HepG2 (cell line): ENCODE results near the gene RGS19. TPM values are rescaled to one million over a fixed set of nuclear protein-coding genes. Genes with fewer than 3 reads are reported as not detected.

Experiments
- ARID5B ChIP-seq: IDR thresholded peaks from 2 replicates; pipeline ENCODE4 v1.4.0; 2020; ENCODE audit warnings: mild to moderate bottlenecking, missing genetic modification reagents
- ARNT2 ChIP-seq: sonication (generic); formaldehyde crosslinking; IDR thresholded peaks from 2 replicates; pipeline ENCODE4 v1.8.0; 2022; ENCODE audit warnings: mild to moderate bottlenecking, low read depth, missing genetic modification reagents, moderate library complexity
- ATAD3A ChIP-seq: sonication (generic); formaldehyde crosslinking; IDR thresholded peaks from 2 replicates; pipeline ENCODE4 v1.4.0; 2020; ENCODE audit warnings: missing genetic modification reagents
- GATAD1 ChIP-seq: IDR thresholded peaks from 2 replicates; pipeline ENCODE4 v1.6.1; 2016; ENCODE audit warnings: missing genetic modification reagents, missing compliant biosample characterization
- KDM1A ChIP-seq: IDR thresholded peaks from 2 replicates; pipeline ENCODE4 v1.6.1; 2016; ENCODE audit warnings: missing compliant biosample characterization
- KDM5B ChIP-seq: sonication (generic); formaldehyde crosslinking; IDR thresholded peaks from 2 replicates; pipeline ENCODE4 v1.4.0; 2020; ENCODE audit warnings: missing genetic modification reagents, mild to moderate bottlenecking, borderline replicate concordance
- KMT2B ChIP-seq: IDR thresholded peaks from 2 replicates; pipeline ENCODE4 v1.6.1; 2016; ENCODE audit warnings: missing genetic modification reagents, missing compliant biosample characterization
- MAX ChIP-seq: IDR thresholded peaks from 2 replicates; pipeline ENCODE4 v1.6.1; 2012; ENCODE audit warnings: inconsistent platforms
- NRL ChIP-seq: sonication (generic); formaldehyde crosslinking; IDR thresholded peaks from 2 replicates; pipeline ENCODE4 v1.5.0; 2020; ENCODE audit warnings: missing genetic modification reagents, mild to moderate bottlenecking, moderate library complexity, borderline replicate concordance
- PCBP1 ChIP-seq: fragments of 200-400 bp; formaldehyde crosslinking; IDR thresholded peaks from 2 replicates; pipeline ENCODE4 v1.6.1; 2017; ENCODE audit warnings: mild to moderate bottlenecking, low read depth, low read length, borderline replicate concordance
- SAP130 ChIP-seq: IDR thresholded peaks from 2 replicates; pipeline ENCODE4 v1.6.1; 2016; ENCODE audit warnings: low read depth
- THAP7 ChIP-seq: sonication (generic); formaldehyde crosslinking; IDR thresholded peaks from 2 replicates; pipeline ENCODE4 v1.8.1; 2023; ENCODE audit warnings: mild to moderate bottlenecking, missing genetic modification reagents
- ZFP36 ChIP-seq: fragments of 150-350 bp; IDR thresholded peaks from 2 replicates; pipeline ENCODE4 v1.6.1; 2018; ENCODE audit warnings: borderline replicate concordance, low read length, low read depth; ENCODE audit not compliant: partially characterized antibody
- ZFP62 ChIP-seq: sonication (generic); formaldehyde crosslinking; IDR thresholded peaks from 2 replicates; pipeline ENCODE4 v1.4.0; 2020; ENCODE audit warnings: missing genetic modification reagents
- ZFP91 ChIP-seq: sonication (generic); formaldehyde crosslinking; IDR thresholded peaks from 2 replicates; pipeline ENCODE4 v1.9.0; 2022; ENCODE audit warnings: missing genetic modification reagents, mild to moderate bottlenecking, borderline replicate concordance
- ZMYM4 ChIP-seq: sonication (generic); formaldehyde crosslinking; IDR thresholded peaks from 2 replicates; pipeline ENCODE4 v1.8.1; 2023; ENCODE audit warnings: mild to moderate bottlenecking, missing genetic modification reagents
- ZNF205 ChIP-seq: IDR thresholded peaks from 2 replicates; pipeline ENCODE4 v1.6.1; 2018; ENCODE audit warnings: missing biosample characterization, missing genetic modification reagents
- ZNF263 ChIP-seq: sonication (generic); formaldehyde crosslinking; IDR thresholded peaks from 2 replicates; pipeline ENCODE4 v1.4.0; 2020; ENCODE audit warnings: missing genetic modification reagents
- ZNF274 ChIP-seq: sonication (generic); formaldehyde crosslinking; IDR thresholded peaks from 2 replicates; pipeline ENCODE4 v1.5.1; 2020; ENCODE audit warnings: mild to moderate bottlenecking, missing genetic modification reagents
- ZNF292 ChIP-seq: sonication (generic); formaldehyde crosslinking; IDR thresholded peaks from 2 replicates; pipeline ENCODE4 v1.8.1; 2022; ENCODE audit warnings: mild to moderate bottlenecking, low read depth, missing genetic modification reagents, borderline replicate concordance
- ZNF563 ChIP-seq: sonication (generic); formaldehyde crosslinking; IDR thresholded peaks from 2 replicates; pipeline ENCODE4 v1.8.0; 2022; ENCODE audit warnings: mild to moderate bottlenecking, moderate library complexity, missing genetic modification reagents
- ZNF598 ChIP-seq: sonication (generic); formaldehyde crosslinking; IDR thresholded peaks from 2 replicates; pipeline ENCODE4 v1.5.1; 2020; ENCODE audit warnings: mild to moderate bottlenecking, missing genetic modification reagents, borderline replicate concordance
- ZNF724P ChIP-seq: sonication (generic); formaldehyde crosslinking; IDR thresholded peaks from 2 replicates; pipeline ENCODE4 v1.8.0; 2022; ENCODE audit warnings: missing genetic modification reagents, borderline replicate concordance
- ZNF775 ChIP-seq: sonication (generic); formaldehyde crosslinking; IDR thresholded peaks from 2 replicates; pipeline ENCODE4 v1.4.0; 2020; ENCODE audit warnings: missing genetic modification reagents, mild to moderate bottlenecking, moderate library complexity, borderline replicate concordance
- polyA plus RNA-seq, 8 experiments: library from polyadenylated mRNA; depleted of rRNA in 3 of 8; stranded (reverse) in 7 of 8; unstranded in 1 of 8; fragments of >200 nt; fragmentation: Illumina TruSeq in 4 of 8; extraction: Trizol in 4 of 8; gene quantifications; 2 replicates each; pipeline versions ENCODE4 v1.2.1 to v1.2.3, GENCODE V29; 2011 to 2016; ENCODE audit warnings: low read depth in 4 of 8, missing spikeins in 1 of 8, mixed read lengths in 1 of 8; ENCODE audit not compliant: insufficient read depth in 1 of 8
- total RNA-seq, 5 experiments: library from RNA; depleted of rRNA; stranded (reverse); fragments of >200 nt; fragmentation: Illumina TruSeq; extraction: Trizol; gene quantifications; 2 replicates each; pipeline ENCODE4 v1.2.3, GENCODE V29; 2016; ENCODE audit warnings: low read depth in 1 of 5

RGS19 gene
- total and polyA plus RNA-seq, 2 of the 13 experiments (the other 11 are each of a cell fraction or from before 2014, with no cell fraction given) = 10.7 to 11.9 TPM

- TF ChIP-seq GATAD1 (no peak), SAP130 (CRISPR knock-in tag) (no peak), KMT2B (CRISPR knock-in tag) (0 out of 2 replicates have a peak, but pooled peaks have one; percentile 0), ZNF205 (CRISPR knock-in tag) (0 out of 2 replicates have a peak, but pooled peaks have one; percentile 33), ZNF263 (CRISPR knock-in tag) (peak; percentile 83; the same call in 1 of the 2 replicates), ARID5B (no peak), KDM5B (CRISPR knock-in tag) (0 out of 2 replicates have a peak, but pooled peaks have one; percentile 12), ARNT2 (0 out of 2 replicates have a peak, but pooled peaks have one; percentile 5), ZFP62 (no peak), PCBP1 (0 out of 2 replicates have a peak, but pooled peaks have one; percentile 51), ZNF274 (peak; percentile 48; the same call in 1 of the 2 replicates), ZFP91 (CRISPR knock-in tag) (peak; percentile 15; the same call in 1 of the 2 replicates), ZNF563 (CRISPR knock-in tag) (no peak), THAP7 (no peak), MAX (peak; percentile 17; the same call in 1 of the 2 replicates), KDM1A (CRISPR knock-in tag) (0 out of 2 replicates have a peak, but pooled peaks have one; percentile 39), ZNF598 (CRISPR knock-in tag) (0 out of 2 replicates have a peak, but pooled peaks have one; percentile 68), ZNF292 (0 out of 2 replicates have a peak, but pooled peaks have one; percentile 15), ZNF724P (CRISPR knock-in tag) (0 out of 2 replicates have a peak, but pooled peaks have one; percentile 49), NRL (CRISPR knock-in tag) (0 out of 2 replicates have a peak, but pooled peaks have one; percentile 9), ZFP36 (peak; percentile 61), ZNF775 (CRISPR knock-in tag) (no peak), ZMYM4 (no peak), ATAD3A (peak; percentile 55; the same call in 1 of the 2 replicates)
Measured at GRCh38 chr20:64119681-64120341, 40.5 kb upstream of the RGS19 start (continued).
